H1 (cell line): ENCODE data around the gene MUS81. TPM values are rescaled to one million over a fixed set of nuclear protein-coding genes. Genes with fewer than 3 reads are reported as not detected.

Source experiments
- CTCF ChIA-PET: fragments of 300-600 bp; sonication (Branson Sonifier 250); formaldehyde crosslinking; loops from one replicate; lab custom pipeline; 2021; ENCODE audit not compliant: partially characterized antibody; lab: Charles Lee
- POLR2A ChIA-PET: fragments of 300-600 bp; sonication (Branson Sonifier 250); formaldehyde crosslinking; loops from one replicate; lab custom pipeline; 2021; ENCODE audit warnings: inconsistent platforms; ENCODE audit not compliant: partially characterized antibody; lab: Charles Lee
- DNase-seq, 2 experiments: peaks; one replicate each; pipeline versions ENCODE4 v3.0.0 to v3.0.0-alpha.2; 2010 to 2022; ENCODE audit warnings: low spot score in 2 of 2, low read depth in 1 of 2, mixed read lengths in 1 of 2
- FAIRE-seq: peaks from 2 replicates; lab custom pipeline; 2011; peaks lifted over from hg19 to GRCh38; lab: Jason Lieb, UNC
- H2AFZ ChIP-seq: 2 replicates; pipeline ENCODE4 v1.8.1; 2012; ENCODE audit warnings: low read length, inconsistent platforms
- H2AK5ac ChIP-seq: 2 replicates; pipeline ENCODE4 v1.6.1; 2013; ENCODE audit warnings: low read depth, low read length
- H2BK120ac ChIP-seq: replicated peaks from 2 replicates; pipeline ENCODE3; 2013; ENCODE audit warnings: low read depth, low read length, inconsistent platforms
- H2BK12ac ChIP-seq: 2 replicates; pipeline ENCODE4 v1.6.1; 2013; ENCODE audit warnings: low read depth, low read length
- H2BK15ac ChIP-seq: 2 replicates; pipeline ENCODE4 v1.6.1; 2013; ENCODE audit warnings: low read length
- H2BK20ac ChIP-seq: 2 replicates; pipeline ENCODE4 v1.6.1; 2013; ENCODE audit warnings: low read length
- H2BK5ac ChIP-seq: 2 replicates; pipeline ENCODE4 v1.6.1; 2013; ENCODE audit warnings: low read depth, low read length
- H3K14ac ChIP-seq: 2 replicates; pipeline ENCODE4 v1.6.1; 2013; ENCODE audit warnings: inconsistent platforms; ENCODE audit not compliant: insufficient read length
- H3K18ac ChIP-seq: 2 replicates; pipeline ENCODE4 v1.6.1; 2013; ENCODE audit warnings: low read length; ENCODE audit errors: extremely low read depth
- H3K23ac ChIP-seq: 2 replicates; pipeline ENCODE4 v1.6.1; 2013; ENCODE audit warnings: inconsistent platforms; ENCODE audit not compliant: insufficient read length
- H3K23me2 ChIP-seq: 2 replicates; pipeline ENCODE4 v1.6.1; 2013; ENCODE audit warnings: low read depth, low read length
- H3K27ac ChIP-seq: 2 replicates; pipeline ENCODE4 v1.6.1; 2011; ENCODE audit warnings: low read depth, low read length, inconsistent platforms
- H3K27me3 ChIP-seq, 4 experiments: replicated peaks in 1 of 4; 1 replicate in 1 of 4; 2 replicates in 3 of 4; pipeline versions ENCODE4 v1.6.1 to v1.8.1; 2011 to 2013; ENCODE audit warnings: low read length in 3 of 4, mild to moderate bottlenecking in 3 of 4, inconsistent platforms in 2 of 4, mixed read lengths in 2 of 4, moderate library complexity in 1 of 4; ENCODE audit not compliant: control insufficient read depth in 3 of 4, insufficient read depth in 3 of 4; ENCODE audit errors: extremely low read depth in 1 of 4
- H3K36me3 ChIP-seq, 4 experiments: 2 replicates each; pipeline versions ENCODE4 v1.6.1 to v1.8.1; 2011 to 2013; ENCODE audit warnings: mild to moderate bottlenecking in 4 of 4, low read length in 3 of 4, moderate library complexity in 2 of 4, control low read depth in 1 of 4, inconsistent platforms in 1 of 4; ENCODE audit not compliant: insufficient read depth in 4 of 4, control insufficient read depth in 2 of 4
- H3K4ac ChIP-seq: replicated peaks from 2 replicates; pipeline ENCODE3; 2013; ENCODE audit warnings: low read length, low read depth, mixed read lengths, inconsistent platforms; ENCODE audit not compliant: insufficient read length
- H3K4me1 ChIP-seq, 4 experiments: replicated peaks in 1 of 4; 1 replicate in 1 of 4; 2 replicates in 3 of 4; pipeline versions ENCODE4 v1.6.1 to v1.8.1; 2011 to 2013; ENCODE audit warnings: low read length in 3 of 4, inconsistent platforms in 2 of 4, mixed read lengths in 1 of 4; ENCODE audit not compliant: insufficient read depth in 4 of 4, control insufficient read depth in 3 of 4
- H3K4me2 ChIP-seq, 2 experiments: 2 replicates each; pipeline versions ENCODE4 v1.6.1 to v1.8.1; 2011 to 2013; ENCODE audit warnings: low read depth in 2 of 2, low read length in 2 of 2, control low read depth in 1 of 2, inconsistent platforms in 1 of 2, mild to moderate bottlenecking in 1 of 2; ENCODE audit not compliant: insufficient read depth in 1 of 2
- H3K4me3 ChIP-seq, 4 experiments: fragments of 200-600, 300-600 bp in 1 of 4; sonication (generic), shearing (Covaris generic), sonication (Bioruptor Twin) in 1 of 4; 2 replicates each; pipeline versions ENCODE4 v1.5.1 to v1.8.1; 2011 to 2016; ENCODE audit warnings: low read length in 4 of 4, low read depth in 3 of 4, control low read depth in 2 of 4, inconsistent platforms in 2 of 4, mild to moderate bottlenecking in 2 of 4, mixed read lengths in 1 of 4, moderate library complexity in 1 of 4; ENCODE audit not compliant: insufficient read depth in 2 of 4; ENCODE audit errors: extremely low read depth in 1 of 4
- H3K56ac ChIP-seq: replicated peaks from 2 replicates; pipeline ENCODE3; 2013; ENCODE audit warnings: low read depth, mild to moderate bottlenecking, mixed read lengths, low read length, inconsistent platforms; ENCODE audit not compliant: insufficient read length
- H3K79me1 ChIP-seq: 2 replicates; pipeline ENCODE4 v1.6.1; 2013; ENCODE audit warnings: low read depth, low read length, control low read depth
- H3K79me2 ChIP-seq, 2 experiments: 2 replicates each; pipeline versions ENCODE4 v1.6.1 to v1.8.1; 2012 to 2013; ENCODE audit warnings: low read length in 2 of 2, mild to moderate bottlenecking in 2 of 2, inconsistent platforms in 1 of 2; ENCODE audit not compliant: insufficient read depth in 2 of 2, control insufficient read depth in 1 of 2
- H3K9ac ChIP-seq, 4 experiments: replicated peaks in 1 of 4; 1 replicate in 1 of 4; 2 replicates in 3 of 4; pipeline versions ENCODE4 v1.6.1 to v1.8.1; 2011 to 2013; ENCODE audit warnings: low read depth in 3 of 4, low read length in 3 of 4, control low read depth in 2 of 4, mild to moderate bottlenecking in 2 of 4, moderate library complexity in 2 of 4, inconsistent platforms in 1 of 4; ENCODE audit errors: extremely low read depth in 1 of 4
- H3K9me3 ChIP-seq, 2 experiments: 2 replicates each; pipeline versions ENCODE4 v1.6.1 to v1.8.1; 2012 to 2013; ENCODE audit warnings: mild to moderate bottlenecking in 2 of 2, moderate library complexity in 2 of 2, control low read depth in 1 of 2, inconsistent platforms in 1 of 2, low read depth in 1 of 2, low read length in 1 of 2, mixed read lengths in 1 of 2; ENCODE audit not compliant: insufficient read depth in 2 of 2
- H4K20me1 ChIP-seq, 2 experiments: replicated peaks in 1 of 2; 2 replicates each; pipeline versions ENCODE3 to v1.8.1; 2011 to 2013; ENCODE audit warnings: inconsistent platforms in 2 of 2, low read length in 2 of 2, mild to moderate bottlenecking in 1 of 2; ENCODE audit not compliant: insufficient read depth in 2 of 2, control insufficient read depth in 1 of 2
- H4K5ac ChIP-seq: 2 replicates; pipeline ENCODE4 v1.6.1; 2013; ENCODE audit warnings: low read length, low read depth, mixed read lengths, inconsistent platforms; ENCODE audit not compliant: insufficient read length
- H4K8ac ChIP-seq: 2 replicates; pipeline ENCODE4 v1.8.0; 2013; ENCODE audit warnings: mild to moderate bottlenecking, moderate library complexity, low read length, inconsistent platforms; ENCODE audit not compliant: insufficient read depth; ENCODE audit errors: extremely low read depth
- H4K91ac ChIP-seq: replicated peaks from 2 replicates; pipeline ENCODE3; 2013; ENCODE audit warnings: low read length, mixed read lengths, inconsistent platforms; ENCODE audit not compliant: insufficient read length
- EP300 ChIP-seq, 2 experiments: IDR thresholded peaks; 1 replicate in 1 of 2; 2 replicates in 1 of 2; pipeline ENCODE4 v1.6.1; 2011 to 2012; ENCODE audit warnings: low read depth in 2 of 2, low read length in 2 of 2, mild to moderate bottlenecking in 2 of 2, borderline replicate concordance in 1 of 2, inconsistent platforms in 1 of 2, moderate library complexity in 1 of 2
- TAF1 ChIP-seq: IDR thresholded peaks from 2 replicates; pipeline ENCODE4 v1.6.1; 2011; ENCODE audit warnings: mild to moderate bottlenecking, low read depth, low read length
- WGBS, 2 experiments: shearing (Covaris generic) in 1 of 2; methylation state at CpG; one replicate each; pipeline versions ENCODE4 v1.1.6 to v1.1.7; 2013 to 2015; ENCODE audit warnings: low lambda C conversion rate in 2 of 2, mixed read lengths in 2 of 2, inconsistent platforms in 1 of 2, low coverage in 1 of 2, missing lambda C conversion rate in 1 of 2; ENCODE audit not compliant: insufficient replicate concordance in 2 of 2, insufficient coverage in 1 of 2, insufficient read length in 1 of 2; ENCODE audit errors: extremely low coverage in 1 of 2, missing lambda C conversion rate in 1 of 2; 5-methylcytosine and 5-hydroxymethylcytosine counted together
- polyA plus RNA-seq, 7 experiments: library from polyadenylated mRNA; depleted of rRNA in 3 of 7; stranded (reverse) in 5 of 7; unstranded in 2 of 7; fragments of >200 nt in 5 of 7; fragments of 200-250 nt in 2 of 7; gene quantifications; 1 replicate in 5 of 7; 2 replicates in 1 of 7; 4 replicates in 1 of 7; pipeline versions ENCODE4 v1.2.1 to v1.2.3, GENCODE V29; 2011 to 2013; ENCODE audit warnings: missing spikeins in 2 of 7, mixed read lengths in 2 of 7
- total RNA-seq: library from RNA; stranded (reverse); fragmentation: NEBNext Ultra II Directional; extraction: Animal tissue kit (Norgen Biotek cat#: 25700); gene quantifications from 2 replicates; pipeline ENCODE4 v1.2.1, GENCODE V29; 2021
- TF ChIP-seq, protein P1 (sequence below): IDR thresholded peaks from 2 replicates; pipeline ENCODE4 v1.6.1; 2012; ENCODE audit warnings: inconsistent platforms

MUS81 gene
- total and polyA plus RNA-seq, 2 of the 8 experiments (the other 6 are each of a cell fraction or from before 2014, with no cell fraction given), result 30.2 to 31.5 TPM

DNA sequence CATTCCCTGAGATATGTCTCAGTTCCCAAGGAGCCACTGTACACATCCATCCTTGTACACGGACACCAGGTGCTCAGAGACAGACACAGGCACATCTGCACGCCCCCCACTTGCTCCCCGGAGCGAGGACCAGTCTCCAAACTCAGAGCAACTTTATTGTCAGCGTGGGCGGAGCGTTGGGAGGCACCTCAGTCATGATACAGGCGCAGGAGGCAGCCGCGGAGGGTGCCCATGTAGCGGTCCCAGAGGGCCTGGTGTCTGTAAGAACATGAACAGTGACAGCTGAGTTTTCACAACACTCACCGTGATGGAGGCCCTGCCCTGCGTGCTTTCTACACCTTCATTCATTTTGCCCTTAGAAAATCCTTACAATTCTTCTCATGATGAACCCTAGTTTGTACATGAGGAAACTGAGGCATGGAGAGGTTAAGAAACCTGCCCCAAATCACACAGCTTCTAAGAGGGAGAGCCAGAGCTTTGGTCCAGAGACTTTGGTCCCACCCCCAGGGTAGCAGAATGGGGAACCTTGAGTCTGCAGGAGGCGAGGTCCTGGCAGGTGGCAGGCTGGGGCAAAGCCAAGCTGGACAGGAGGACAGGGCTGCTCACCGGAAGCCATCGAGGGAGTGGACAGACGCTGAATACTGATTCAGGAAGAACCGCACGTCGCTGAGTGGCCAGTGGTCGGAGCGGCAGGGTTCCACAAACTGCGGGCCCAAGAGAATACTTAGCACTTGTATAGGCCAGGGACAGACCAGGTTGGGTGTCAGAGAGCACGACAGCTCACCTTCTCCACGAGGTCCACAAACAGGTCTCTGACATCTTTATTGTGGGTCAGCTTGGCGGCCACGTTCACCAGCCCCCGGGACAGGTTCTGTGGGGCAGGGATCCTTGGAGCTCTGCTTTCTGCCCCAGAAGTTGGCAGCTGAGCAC, 23.8 kb downstream of the MUS81 start:
- FAIRE-seq (no peak), DNase-seq (no peak)
- Histone ChIP-seq H2BK5ac (no peak overlapping the region), H3K4me3 (no peak overlapping the region), H4K5ac (no peak overlapping the region), H3K23ac (no peak overlapping the region), H3K27ac (no peak overlapping the region), H4K8ac (no peak overlapping the region), H3K56ac (no peak overlapping the region), H2BK12ac (no peak overlapping the region), H3K79me1 (no peaks in the 10 kb centered on the region), H3K4me2 (0 out of 4 replicates have a peak overlapping the region, but pooled peaks of 1 of the 2 experiments have one; percentile 5), H2BK15ac (no peak overlapping the region), H3K23me2 (peaks cover 10% of the 10 kb centered on the region), H2BK20ac (no peak overlapping the region), H3K27me3 (no peaks in the 10 kb centered on the region), H3K14ac (no peak overlapping the region), H3K79me2 (peaks cover 0 to 4% of the 10 kb centered on the region in 2 experiments; a peak in 1 of 4 replicates), H3K9ac (no peak overlapping the region; a peak in 2 of 7 replicates), H4K20me1 (peaks cover 6 to 7% of the 10 kb centered on the region in 2 experiments), H3K9me3 (no peaks in the 10 kb centered on the region), H3K18ac (no peak overlapping the region), H2AK5ac (no peak overlapping the region), H2AFZ (no peak overlapping the region), H3K36me3 (peaks cover 8 to 22% (median 18%) of the 10 kb centered on the region in 4 experiments; a peak in 7 of 8 replicates), H3K4ac (no peak overlapping the region), H4K91ac (no peak overlapping the region), H3K4me1 (peaks cover 0 to 7% (median 5%) of the 10 kb centered on the region in 4 experiments; a peak in 4 of 7 replicates), H2BK120ac (no peak overlapping the region)
- 89% methylated on average over 28 of the region's 28 CpGs; no CpG with 5 or more reads in 1 of the 2 experiments for WGBS, 2 experiments
- ChIA-PET POLR2A (interaction anchor here (0.6 to 39.7 kb wide), 5 partner anchors 25 to 167 kb away, joined by 3 to 1071 read pairs (median 4); partner anchors contain the start of genes CFL1, EFEMP2 and MUS81), CTCF (interaction anchor here (0.6 to 19.6 kb wide), 55 partner anchors 6 to 1557 kb away, joined by 3 to 283 read pairs (median 4); partner anchors contain the start of genes BANF1, CATSPER1, CCDC85B and CFL1)
- TF ChIP-seq, protein P1, sequence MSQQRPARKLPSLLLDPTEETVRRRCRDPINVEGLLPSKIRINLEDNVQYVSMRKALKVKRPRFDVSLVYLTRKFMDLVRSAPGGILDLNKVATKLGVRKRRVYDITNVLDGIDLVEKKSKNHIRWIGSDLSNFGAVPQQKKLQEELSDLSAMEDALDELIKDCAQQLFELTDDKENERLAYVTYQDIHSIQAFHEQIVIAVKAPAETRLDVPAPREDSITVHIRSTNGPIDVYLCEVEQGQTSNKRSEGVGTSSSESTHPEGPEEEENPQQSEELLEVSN, result 0 out of 2 replicates have a peak, but pooled peaks have one; percentile 0
- TF ChIP-seq EP300 (IDR thresholded peaks at IDR 0.05; ENCODE audit: borderline replicate concordance in 1 of 2, low read depth in 2 of 2, low read length in 2 of 2) (no peak), TAF1 (0 out of 2 replicates have a peak, but pooled peaks have one; percentile 3)
